Lower lobe of right lung (tissue), 2 donors: ENCODE data around the gene SUCLA2. TPM values are rescaled to one million over a fixed set of nuclear protein-coding genes. Genes with fewer than 3 reads are reported as not detected.

Source experiments
- ATAC-seq, 2 donors: fragments of 200-7000 bp; cut with Tn5 transposase; one replicate each; pipeline ENCODE4 v1.9.1; 2020 to 2022; ENCODE audit warnings: mild to moderate bottlenecking in 2 of 2, moderate library complexity in 2 of 2
- DNase-seq: peaks from one replicate; pipeline ENCODE4 v3.0.0-alpha.2; 2020
- H3K27ac ChIP-seq: fragments of 200-600 bp; one replicate; pipeline ENCODE4 v1.8.0; 2022
- H3K27me3 ChIP-seq: fragments of 200-600 bp; one replicate; pipeline ENCODE4 v1.8.0; 2022; ENCODE audit warnings: low read depth
- H3K36me3 ChIP-seq: fragments of 200-600 bp; one replicate; pipeline ENCODE4 v1.8.0; 2022; ENCODE audit warnings: mild to moderate bottlenecking
- H3K4me1 ChIP-seq: fragments of 200-600 bp; one replicate; pipeline ENCODE4 v1.8.0; 2022
- H3K4me3 ChIP-seq: fragments of 200-600 bp; one replicate; pipeline ENCODE4 v1.8.0; 2022; ENCODE audit warnings: mild to moderate bottlenecking
- H3K9me3 ChIP-seq: fragments of 200-600 bp; one replicate; pipeline ENCODE4 v1.8.0; 2022
- intact Hi-C: fragments of 100-400 bp; cut with DNase I; formaldehyde crosslinking; loops from one replicate; pipeline ENCODE4 v1.11.0; 2022
- total RNA-seq: library from RNA; stranded (reverse); fragmentation: NEBNext Ultra II Directional; extraction: Animal tissue kit (Norgen Biotek cat#: 25700); gene quantifications from one replicate; pipeline ENCODE4 v1.2.1, GENCODE V29; 2021
- TF ChIP-seq, protein P1 (sequence below): fragments of 200-600 bp; IDR thresholded peaks from one replicate; pipeline ENCODE4 v1.8.0; 2022; ENCODE audit warnings: antibody characterized with exemption, mild to moderate bottlenecking
- donor health status: DM: no; HTN: yes; CAD: no; lungs with severe emphysema.

SUCLA2 gene
- total RNA-seq, 1 donor from 2014 or later, result 36.7 TPM

DNA sequence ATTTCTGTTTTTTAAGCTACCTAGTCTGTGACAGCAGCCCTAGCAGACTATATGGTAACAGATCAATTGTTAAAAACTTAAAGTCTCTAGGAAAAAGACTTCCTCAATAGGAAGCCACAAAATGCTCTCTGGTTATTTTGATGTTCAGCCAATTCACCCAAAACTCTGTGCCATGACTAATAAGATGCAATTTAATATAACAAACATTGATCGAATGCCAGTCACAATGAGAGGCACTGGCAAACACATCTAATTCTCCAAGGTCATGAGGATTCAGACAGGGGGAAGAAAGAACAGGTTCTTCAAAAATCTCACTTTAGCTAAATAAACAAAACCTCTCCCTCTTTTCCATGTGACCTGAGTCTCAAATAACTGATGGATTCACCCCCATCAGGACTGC, 107.5 kb downstream of the SUCLA2 start:
- H3K4me1 ChIP-seq, result no peaks in the 10 kb centered on the region
- H3K4me3 ChIP-seq, result no peak overlapping the region
- no peak for DNase-seq
- intact Hi-C loops, result no loop called here
- H3K27me3 ChIP-seq, result no peaks in the 10 kb centered on the region
- ATAC-seq, result no peak
- TF ChIP-seq, protein P1, sequence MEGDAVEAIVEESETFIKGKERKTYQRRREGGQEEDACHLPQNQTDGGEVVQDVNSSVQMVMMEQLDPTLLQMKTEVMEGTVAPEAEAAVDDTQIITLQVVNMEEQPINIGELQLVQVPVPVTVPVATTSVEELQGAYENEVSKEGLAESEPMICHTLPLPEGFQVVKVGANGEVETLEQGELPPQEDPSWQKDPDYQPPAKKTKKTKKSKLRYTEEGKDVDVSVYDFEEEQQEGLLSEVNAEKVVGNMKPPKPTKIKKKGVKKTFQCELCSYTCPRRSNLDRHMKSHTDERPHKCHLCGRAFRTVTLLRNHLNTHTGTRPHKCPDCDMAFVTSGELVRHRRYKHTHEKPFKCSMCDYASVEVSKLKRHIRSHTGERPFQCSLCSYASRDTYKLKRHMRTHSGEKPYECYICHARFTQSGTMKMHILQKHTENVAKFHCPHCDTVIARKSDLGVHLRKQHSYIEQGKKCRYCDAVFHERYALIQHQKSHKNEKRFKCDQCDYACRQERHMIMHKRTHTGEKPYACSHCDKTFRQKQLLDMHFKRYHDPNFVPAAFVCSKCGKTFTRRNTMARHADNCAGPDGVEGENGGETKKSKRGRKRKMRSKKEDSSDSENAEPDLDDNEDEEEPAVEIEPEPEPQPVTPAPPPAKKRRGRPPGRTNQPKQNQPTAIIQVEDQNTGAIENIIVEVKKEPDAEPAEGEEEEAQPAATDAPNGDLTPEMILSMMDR, result no peak
- no peaks in the 10 kb centered on the region for H3K9me3 ChIP-seq
- no peak overlapping the region for H3K27ac ChIP-seq
- H3K36me3 ChIP-seq, result no peaks in the 10 kb centered on the region

Other genes starting within 250 kb of the SUCLA2 start
- 11.6 TPM for gene NUDT15, start 36.5 kb upstream of the SUCLA2 start, total RNA-seq
- 41.4 TPM for gene MED4, start 93.8 kb upstream of the SUCLA2 start, total RNA-seq
- 834 TPM for gene ITM2B, start 231.9 kb upstream of the SUCLA2 start, total RNA-seq